ENCODE results near the gene EIF2AK2.

Gene EIF2AK2

DNA sequence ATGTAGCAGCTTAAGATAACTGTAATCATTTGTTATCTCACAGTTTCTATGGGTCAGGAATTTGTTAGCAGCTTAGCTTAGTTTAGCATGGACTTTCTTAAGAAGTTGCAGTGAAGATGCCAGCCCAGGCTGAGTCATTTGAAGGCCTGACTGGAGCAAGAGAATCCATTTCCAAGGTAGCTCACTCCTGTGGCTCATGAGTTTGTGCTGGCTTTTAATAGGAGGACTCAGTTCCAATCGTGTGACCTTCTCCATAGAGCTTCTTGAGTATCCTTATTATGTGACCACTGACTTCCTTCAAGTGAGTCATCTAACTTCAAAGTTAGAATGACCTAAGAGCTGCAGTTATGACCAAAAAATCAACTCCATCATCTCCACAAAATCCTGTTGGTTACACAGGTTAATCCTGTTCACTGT, 71.0 kb downstream of the EIF2AK2 start:
- no peak overlapping the region for H3K4me3 ChIP-seq (ENCODE audit: low read depth, low read length)
- TF ChIP-seq CTCF (IDR thresholded peaks at IDR 0.05; ENCODE audit: borderline replicate concordance, insufficient read depth, low read depth, low read length): no peak

- no peak for TF ChIP-seq CTCF (IDR thresholded peaks at IDR 0.05; ENCODE audit: borderline replicate concordance, insufficient read depth, low read depth, low read length)
- peak overlapping the region; percentile 72 for H3K4me3 ChIP-seq (ENCODE audit: low read depth, low read length)
These were observed 72.0 kb downstream of the EIF2AK2 start for GRCh38 chr2:37084797-37085196.

GRCh38 chr2:37083873-37084794, 72.6 kb downstream of the EIF2AK2 start, which contains the start of the genes GPATCH11 and HEATR5B:
TSS of gene GPATCH11 (plus strand) at chr2:37084518. CDS start at chr2:37088382, 3,864 bp downstream.
TSS of gene HEATR5B (minus strand) at chr2:37084372. CDS start at chr2:37083414, 958 bp downstream.
- H3K4me3 ChIP-seq (ENCODE audit: low read depth, low read length): peak within 1 kb of the TSS; percentile 72
- TF ChIP-seq CTCF (IDR thresholded peaks at IDR 0.05; ENCODE audit: borderline replicate concordance, insufficient read depth, low read depth, low read length): no peak

- no peak overlapping the region for H3K4me3 ChIP-seq (ENCODE audit: low read depth, low read length)
- no peak for TF ChIP-seq CTCF (IDR thresholded peaks at IDR 0.05; ENCODE audit: borderline replicate concordance, insufficient read depth, low read depth, low read length)
These were observed 76.1 kb downstream of the EIF2AK2 start for GRCh38 chr2:37080689-37081088.

DNA sequence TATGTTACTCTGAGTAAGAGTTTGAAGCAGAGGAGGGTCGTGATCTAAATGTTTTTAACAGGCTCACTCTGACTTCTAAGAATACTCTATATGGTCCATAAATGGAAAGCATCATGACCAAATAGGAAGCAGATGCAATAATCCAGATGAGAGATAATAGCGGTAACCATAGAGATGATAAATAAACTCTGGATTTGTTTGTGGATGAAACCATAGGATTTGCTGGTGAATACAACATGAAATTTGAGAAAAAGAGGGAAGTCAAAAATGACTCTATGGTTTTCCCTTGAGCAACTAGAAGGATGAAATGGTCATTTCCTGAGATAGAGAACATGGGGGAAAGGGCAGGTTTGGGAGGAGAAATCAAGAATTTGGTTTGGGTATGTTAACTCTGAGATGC, 76.5 kb downstream of the EIF2AK2 start:
- TF ChIP-seq CTCF (IDR thresholded peaks at IDR 0.05; ENCODE audit: borderline replicate concordance, insufficient read depth, low read depth, low read length): no peak
- no peak overlapping the region for H3K4me3 ChIP-seq (ENCODE audit: low read depth, low read length)

- TF ChIP-seq CTCF (IDR thresholded peaks at IDR 0.05; ENCODE audit: borderline replicate concordance, insufficient read depth, low read depth, low read length): no peak
- H3K4me3 ChIP-seq (ENCODE audit: low read depth, low read length): no peak overlapping the region
These were observed 85.8 kb downstream of the EIF2AK2 start for GRCh38 chr2:37070931-37071330.

GRCh38 chr2:37068686-37069085, 88.1 kb downstream of the EIF2AK2 start:
- no peak for TF ChIP-seq CTCF (IDR thresholded peaks at IDR 0.05; ENCODE audit: borderline replicate concordance, insufficient read depth, low read depth, low read length)
- no peak overlapping the region for H3K4me3 ChIP-seq (ENCODE audit: low read depth, low read length)
